Measurements from ENCODE around the gene THSD1.
"Not testable (repeated sequence)": the region's sequence is repeated elsewhere in the genome, so short reads cannot be mapped to it uniquely, and the experiment has no call there.

Gene THSD1

DNA sequence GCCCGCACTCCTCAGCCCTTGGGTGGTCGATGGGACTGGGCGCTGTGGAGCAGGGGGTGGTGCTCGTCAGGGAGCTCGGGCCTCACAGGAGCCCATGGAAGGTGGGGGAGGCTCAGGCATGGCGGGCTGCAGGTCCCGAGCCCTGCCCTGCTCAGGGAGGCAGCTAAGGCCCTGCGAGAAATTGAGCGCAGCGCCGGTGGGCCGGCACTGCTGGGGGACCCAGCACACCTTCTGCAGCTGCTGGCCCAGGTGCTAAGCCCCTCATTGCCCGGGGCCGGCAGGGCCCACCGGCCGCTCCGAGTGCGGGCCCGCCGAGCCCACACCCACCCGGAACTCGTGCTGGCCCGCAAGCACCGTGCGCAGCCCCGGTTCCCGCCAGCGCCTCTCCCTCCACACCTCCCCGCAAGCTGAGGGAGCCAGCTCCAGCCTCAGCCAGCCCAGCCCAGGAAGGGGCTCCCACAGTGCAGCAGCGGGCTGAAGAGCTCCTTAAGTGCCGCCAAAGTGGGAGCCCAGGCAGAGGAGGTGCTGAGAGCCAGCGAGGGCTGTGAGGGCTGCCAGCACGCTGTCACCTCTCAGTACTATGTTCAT is 2.2 kb upstream of the THSD1 start:
- DNase-seq (ENCODE audit: low spot score), result not testable (repeated sequence)

- DNase-seq (ENCODE audit: low spot score), result not testable (repeated sequence)
Measured at GRCh38 chr13:52407436-52407835, 1.5 kb upstream of the THSD1 start.

GRCh38 chr13:52406629-52407028 is 657 bp upstream of the THSD1 start:
- DNase-seq (ENCODE audit: low spot score), result no peak

- no peak for DNase-seq (ENCODE audit: low spot score)
Measured at GRCh38 chr13:52405369-52405766, 604 bp downstream of the THSD1 start.

DNA sequence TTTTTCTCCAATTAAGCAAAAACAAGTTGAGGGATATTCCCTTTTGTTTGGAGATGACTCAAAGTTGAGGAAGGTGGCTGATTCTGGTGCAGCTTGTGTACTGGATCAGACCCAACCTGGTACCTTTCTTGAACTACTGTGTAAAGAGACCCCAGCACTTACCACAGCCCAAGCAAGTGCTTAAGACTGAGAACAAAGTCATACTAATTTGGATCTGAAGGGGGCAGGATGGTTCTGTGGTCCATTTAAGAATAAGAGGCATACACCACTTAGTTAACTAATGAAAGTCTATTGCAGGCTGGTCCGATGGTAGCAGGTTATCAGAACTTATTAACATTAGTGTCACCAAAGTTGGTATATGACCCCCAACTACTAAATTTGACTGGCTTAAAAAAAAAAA is 6.3 kb downstream of the THSD1 start:
- DNase-seq (ENCODE audit: low spot score), result peak; percentile 32

DNA sequence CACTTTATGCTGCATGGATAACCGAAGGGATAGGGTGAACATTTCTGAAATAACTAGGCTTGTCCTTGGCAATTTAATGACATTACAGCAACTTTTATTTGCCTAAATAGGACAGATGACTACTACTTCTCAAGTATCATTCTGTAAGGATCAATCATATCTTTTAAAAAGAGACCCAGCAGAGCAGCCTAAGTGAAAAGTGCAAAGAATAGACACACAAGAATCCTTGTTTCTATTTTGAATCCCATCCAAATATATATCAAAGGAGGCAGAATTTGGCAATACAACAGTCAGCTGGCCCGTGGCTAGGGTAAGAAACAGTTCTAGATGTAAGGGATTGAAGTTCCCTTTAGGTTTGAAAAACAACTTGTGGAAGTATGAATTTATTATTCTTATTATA is 6.9 kb downstream of the THSD1 start:
- no peak for DNase-seq (ENCODE audit: low spot score)

GRCh38 chr13:52395704-52396103 is 10.3 kb downstream of the THSD1 start:
- DNase-seq (ENCODE audit: low spot score), result no peak

- DNase-seq (ENCODE audit: low spot score), result no peak
Measured at GRCh38 chr13:52394586-52394985, 11.4 kb downstream of the THSD1 start.

- no peak for DNase-seq (ENCODE audit: low spot score)
Measured at GRCh38 chr13:52393572-52394357, 12.2 kb downstream of the THSD1 start.

DNA sequence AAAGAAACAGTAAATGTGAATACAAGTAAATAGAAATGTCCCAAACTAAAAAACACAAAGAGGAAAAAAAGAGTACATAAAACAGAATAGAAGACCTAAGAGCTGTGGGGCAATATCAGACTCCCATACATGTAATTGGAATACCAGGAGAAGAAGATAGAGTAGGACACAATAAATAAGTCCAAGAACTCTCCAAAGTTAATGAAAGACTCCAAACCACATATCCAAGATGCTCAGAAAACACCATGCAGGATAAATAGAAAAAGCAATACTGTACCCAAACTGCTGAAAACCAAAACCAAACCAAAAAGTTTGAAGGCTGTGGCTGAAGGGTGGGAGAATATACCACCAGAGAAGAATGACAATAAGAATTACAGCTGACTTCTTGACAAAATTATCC is 18.3 kb downstream of the THSD1 start:
- no peak for DNase-seq (ENCODE audit: low spot score)

DNA sequence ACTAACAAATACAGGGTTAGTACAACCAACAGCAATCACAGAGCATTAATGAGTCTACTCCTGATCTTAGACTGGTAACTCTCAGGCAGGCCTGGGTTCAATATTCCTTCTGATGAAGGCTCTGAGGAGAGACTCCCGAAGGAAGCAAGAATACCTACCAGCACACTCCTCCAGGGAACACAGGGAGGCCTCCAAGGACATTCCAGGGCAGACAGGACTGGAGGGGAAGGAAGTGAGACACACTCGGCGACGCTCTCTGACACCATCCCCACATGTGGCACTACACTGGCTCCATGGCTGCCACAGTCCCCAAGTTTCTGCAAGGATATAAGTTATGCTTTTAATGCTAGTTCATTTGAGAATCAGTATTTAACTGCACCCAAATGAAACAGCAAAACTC is 20.1 kb downstream of the THSD1 start:
- no peak for DNase-seq (ENCODE audit: low spot score)

- no peak for DNase-seq (ENCODE audit: low spot score)
Measured at GRCh38 chr13:52383366-52383765, 22.6 kb downstream of the THSD1 start.

DNA sequence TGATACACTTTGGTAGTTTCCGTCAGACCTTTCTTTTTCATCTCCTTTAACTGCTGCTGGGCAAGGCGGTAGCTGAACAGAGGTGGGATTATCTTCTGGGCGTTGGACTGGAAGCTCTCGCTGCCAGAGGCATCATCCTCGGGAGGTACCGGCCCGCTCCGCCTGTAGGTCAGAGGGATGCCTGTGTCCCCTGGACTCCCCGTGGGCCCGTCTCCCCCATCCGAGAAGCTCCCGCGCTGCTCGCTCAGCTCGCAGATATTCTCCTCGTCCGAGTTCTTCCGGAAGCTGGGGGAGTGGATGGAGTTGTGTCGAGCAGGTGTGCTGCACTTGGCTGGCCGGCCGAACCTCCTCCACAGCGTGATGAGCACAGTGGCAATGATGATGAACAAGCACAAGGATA is 27.7 kb downstream of the THSD1 start:
- DNase-seq (ENCODE audit: low spot score), result no peak

DNA sequence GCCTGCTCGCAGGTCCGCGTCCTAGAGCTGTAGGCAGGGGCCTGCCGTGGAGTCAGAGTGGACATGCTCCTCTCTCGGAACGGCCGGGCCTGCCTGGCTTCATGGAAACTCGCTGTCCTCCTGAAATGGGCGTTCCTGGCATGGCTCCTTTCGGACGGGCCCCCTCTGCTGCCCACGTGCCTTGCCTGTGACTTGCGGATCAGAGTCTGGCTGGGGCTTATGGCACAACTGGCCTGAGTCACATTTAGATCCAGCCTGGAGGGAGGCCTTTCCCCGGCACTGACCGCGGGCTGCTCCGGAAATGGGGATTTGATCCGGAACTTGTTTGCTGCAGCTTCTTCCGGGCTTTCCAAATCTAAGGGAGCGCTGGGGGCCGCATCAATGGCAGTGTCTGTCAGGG is 28.1 kb downstream of the THSD1 start:
- DNase-seq (ENCODE audit: low spot score), result no peak

- DNase-seq (ENCODE audit: low spot score), result no peak
Measured at GRCh38 chr13:52374873-52375411, 31.0 kb downstream of the THSD1 start.

DNA sequence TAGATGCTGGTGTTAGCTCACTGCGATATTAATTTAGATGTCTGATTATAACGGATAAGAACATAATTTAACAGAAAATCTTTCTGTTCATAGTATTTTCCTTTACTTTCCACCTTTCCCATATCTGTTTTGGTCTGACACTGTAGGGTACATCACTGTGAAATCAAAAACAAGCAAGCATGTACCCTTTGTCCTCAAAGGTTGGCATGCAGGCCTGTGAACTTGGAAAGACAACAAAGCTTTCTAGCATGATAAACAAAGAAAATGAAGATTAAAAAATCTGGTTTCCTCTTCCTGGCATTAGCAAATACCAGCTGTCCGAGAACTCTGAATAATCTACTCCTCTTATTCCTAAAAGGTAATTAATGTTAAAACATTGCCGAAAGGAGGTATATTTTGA is 31.6 kb downstream of the THSD1 start:
- DNase-seq (ENCODE audit: low spot score), result no peak

DNA sequence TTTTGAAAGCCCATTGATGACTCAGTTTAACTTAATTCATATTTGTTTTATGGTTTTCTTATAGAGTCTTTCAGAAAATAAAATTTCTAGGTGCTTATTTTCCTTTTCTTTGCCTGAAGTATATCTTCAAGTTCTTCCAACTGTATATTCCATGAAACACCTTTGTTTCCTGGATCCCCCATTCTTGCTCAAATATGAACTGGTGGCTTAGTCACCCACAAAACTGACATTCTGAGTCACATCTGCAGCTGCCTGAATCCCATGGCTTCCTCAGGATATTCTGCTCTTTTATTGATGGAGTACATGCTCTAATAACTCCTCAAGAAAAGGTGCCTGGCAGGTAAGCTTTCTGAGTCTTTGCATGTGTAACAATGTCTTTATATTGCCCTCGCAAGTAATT is 32.7 kb downstream of the THSD1 start:
- DNase-seq (ENCODE audit: low spot score), result not testable (repeated sequence)

DNA sequence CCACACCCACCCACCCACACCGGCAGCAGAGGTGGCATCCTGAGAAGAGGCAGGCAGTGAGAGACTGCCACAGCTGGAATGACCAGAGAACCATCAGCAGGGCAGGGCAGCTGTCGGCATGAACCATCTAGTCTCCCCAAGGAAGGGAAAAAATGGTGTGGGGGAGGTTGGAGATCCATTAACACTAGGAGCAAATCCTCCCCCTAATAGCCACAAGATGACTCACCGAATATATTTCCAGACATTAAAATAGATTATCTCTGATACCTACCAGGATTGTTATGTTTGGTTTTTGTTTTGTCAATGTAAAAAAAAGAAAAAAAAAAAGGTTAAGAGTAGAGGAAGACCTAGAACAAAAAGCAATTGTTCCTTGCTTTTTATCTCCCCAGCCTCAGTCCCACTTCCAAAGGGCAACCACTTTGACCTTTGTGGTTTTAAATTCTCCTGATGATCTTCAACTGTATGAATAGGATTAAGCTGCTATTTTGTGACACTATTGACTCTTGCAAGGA is 34.2 kb downstream of the THSD1 start:
- DNase-seq (ENCODE audit: low spot score), result no peak

DNA sequence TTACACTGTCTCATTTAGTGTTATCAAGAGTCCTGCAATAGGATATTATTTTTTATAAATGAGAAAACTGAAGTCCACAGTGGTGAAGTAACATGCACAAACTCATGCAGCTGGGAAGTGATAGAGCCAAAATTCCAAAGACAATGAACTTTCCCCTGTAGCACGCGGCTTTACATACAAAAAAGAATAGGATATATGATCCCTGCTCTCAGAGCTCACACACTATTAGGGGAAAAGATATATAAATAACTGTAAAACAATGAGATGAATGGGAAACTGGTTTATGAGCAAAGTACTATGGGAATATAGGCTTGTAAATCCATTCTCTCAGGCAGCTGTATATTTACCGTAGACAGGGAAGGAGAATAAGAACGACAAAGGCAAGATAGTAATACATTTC is 39.7 kb downstream of the THSD1 start:
- DNase-seq (ENCODE audit: low spot score), result no peak

DNA sequence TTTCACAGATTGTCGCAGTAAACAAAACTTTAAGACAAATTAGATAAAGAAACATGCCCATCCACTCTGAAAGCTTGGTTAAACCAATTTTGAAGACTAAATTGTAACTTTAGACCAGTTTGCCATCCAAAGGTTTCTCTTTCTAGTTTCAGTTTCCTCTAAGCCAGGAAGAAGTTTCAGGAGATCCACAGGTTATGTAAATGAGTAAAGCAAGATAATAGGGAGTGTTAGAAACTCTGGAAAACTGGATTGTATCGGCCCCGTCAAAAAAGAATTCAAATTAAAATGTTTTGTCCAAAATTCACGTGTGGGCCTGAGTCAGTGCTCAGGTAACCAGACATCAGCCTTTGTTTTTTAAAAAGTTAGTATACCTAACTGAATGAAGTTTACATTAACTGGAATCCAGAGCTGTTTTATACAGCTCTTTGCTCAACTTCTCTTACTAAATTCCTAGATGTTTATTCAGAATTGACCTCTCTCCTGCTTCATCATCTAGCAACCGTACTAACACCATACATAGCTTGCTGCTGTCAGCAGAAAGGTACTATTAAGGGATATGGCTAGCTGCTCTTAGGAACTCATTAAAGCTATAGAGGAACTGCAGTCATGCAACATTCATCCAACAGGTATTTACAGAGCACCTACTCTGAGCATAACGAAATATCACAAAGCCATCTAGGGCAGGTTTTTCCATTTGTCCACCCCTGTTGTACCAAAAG is 43.6 kb downstream of the THSD1 start:
- DNase-seq (ENCODE audit: low spot score), result not testable (repeated sequence)

DNA sequence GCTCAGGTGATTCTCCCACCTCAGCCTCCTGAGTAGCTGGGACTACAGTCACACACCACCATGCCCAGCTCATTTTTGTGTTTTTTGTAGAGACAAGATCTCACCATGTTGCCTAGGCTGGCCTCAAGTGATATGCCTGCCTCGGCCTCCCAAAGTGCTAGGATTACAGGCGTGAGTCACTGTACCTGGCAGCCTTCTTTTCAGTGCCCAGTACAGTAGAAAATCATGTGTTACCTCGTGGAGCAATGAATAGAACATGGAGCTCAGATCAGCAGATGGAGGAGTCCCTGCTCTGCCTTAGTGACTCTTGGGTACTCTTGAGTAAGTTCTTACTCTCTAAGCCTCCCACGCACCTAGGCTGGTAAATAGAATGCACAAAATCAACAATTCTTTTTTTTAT is 44.7 kb downstream of the THSD1 start:
- no peak for DNase-seq (ENCODE audit: low spot score)

GRCh38 chr13:52359534-52359933 is 46.4 kb downstream of the THSD1 start:
- no peak for DNase-seq (ENCODE audit: low spot score)

DNA sequence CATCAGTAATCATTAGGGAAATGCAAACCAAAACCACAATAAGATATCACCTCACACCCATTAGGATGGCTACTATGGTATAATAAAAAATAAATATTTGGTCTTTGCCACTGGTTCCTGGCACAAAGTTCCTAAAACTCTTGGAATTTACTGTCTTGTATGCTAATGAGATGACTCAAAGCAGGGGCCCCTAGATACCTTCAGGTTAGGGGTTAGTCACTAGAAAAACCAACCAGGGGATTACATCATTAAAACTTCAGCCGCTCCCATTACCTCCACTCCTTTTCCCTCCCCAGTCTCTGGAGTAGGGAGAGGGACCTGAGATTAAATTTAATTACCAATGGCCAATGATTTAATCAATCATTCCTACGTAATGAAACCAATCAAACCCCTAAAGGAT is 49.6 kb downstream of the THSD1 start:
- no peak for DNase-seq (ENCODE audit: low spot score)

All from hematopoietic multipotent progenitor cell treated with erythropoietin and hydrocortisone succinate and interleukin-3 and kit ligand, for 15 days (in vitro differentiated cells).